MG63 (cell line): Measurements from ENCODE around the gene CDKN2B-AS1. TPM values are rescaled to one million over a fixed set of nuclear protein-coding genes. Genes with fewer than 3 reads are reported as not detected.

Source experiments
- total RNA-seq: library from RNA; depleted of rRNA; stranded (reverse); fragments of >200 nt; shearing (Covaris generic); gene quantifications from 2 replicates; pipeline ENCODE4 v1.2.3, GENCODE V29; 2014; ENCODE audit warnings: low replicate concordance; rRNA removed

Gene CDKN2B-AS1
- total RNA-seq, 1 experiment from 2014 or later: not detected

Other genes with a start within 250 kb of the CDKN2B-AS1 start
- 37.1 and 133 TPM in 2 replicates for gene MTAP, start 192.2 kb upstream of the CDKN2B-AS1 start, total RNA-seq
- not detected in 2 replicates for gene CDKN2A, start 399 bp upstream of the CDKN2B-AS1 start, total RNA-seq
- gene CDKN2B, start 14.5 kb downstream of the CDKN2B-AS1 start, total RNA-seq: not detected in 2 replicates